HG02623 (cell line): Measurements from ENCODE around the gene UBE2E2.

Experiments
- ATAC-seq: cut with Tn5 transposase; IDR thresholded peaks from one replicate; pipeline ENCODE4 v1.9.1; 2021; ENCODE audit warnings: moderate library complexity; ENCODE audit not compliant: unreplicated experiment

The UBE2E2 gene

GRCh38 chr3:23435318-23435717, 232.2 kb downstream of the UBE2E2 start:
- ATAC-seq = no peak

- no peak for ATAC-seq
Measured at GRCh38 chr3:23435904-23436303, 232.8 kb downstream of the UBE2E2 start.

- ATAC-seq = no peak
Measured at GRCh38 chr3:23437484-23438145, 234.5 kb downstream of the UBE2E2 start.

GRCh38 chr3:23438657-23439056, 235.5 kb downstream of the UBE2E2 start:
- peak; percentile 40 for ATAC-seq

GRCh38 chr3:23439080-23439479, 236.0 kb downstream of the UBE2E2 start:
- ATAC-seq = no peak

- no peak for ATAC-seq
Measured at GRCh38 chr3:23440416-23441294, 237.5 kb downstream of the UBE2E2 start.

- ATAC-seq = peak; percentile 57
Measured at GRCh38 chr3:23442598-23443383, 239.7 kb downstream of the UBE2E2 start.

- ATAC-seq = no peak
Measured at GRCh38 chr3:23444386-23444785, 241.3 kb downstream of the UBE2E2 start.

- no peak for ATAC-seq
Measured at GRCh38 chr3:23446301-23446700, 243.2 kb downstream of the UBE2E2 start.

GRCh38 chr3:23448998-23449537, 245.9 kb downstream of the UBE2E2 start:
- ATAC-seq = no peak

GRCh38 chr3:23450051-23450450, 246.9 kb downstream of the UBE2E2 start:
- ATAC-seq = no peak

- ATAC-seq = no peak
Measured at GRCh38 chr3:23450806-23451205, 247.7 kb downstream of the UBE2E2 start.

- ATAC-seq = no peak
Measured at GRCh38 chr3:23452408-23452807, 249.3 kb downstream of the UBE2E2 start.

- ATAC-seq = no peak
Measured at GRCh38 chr3:23455084-23455483, 252.0 kb downstream of the UBE2E2 start.

- no peak for ATAC-seq
Measured at GRCh38 chr3:23455775-23456174, 252.6 kb downstream of the UBE2E2 start.

GRCh38 chr3:23457697-23458096, 254.6 kb downstream of the UBE2E2 start:
- ATAC-seq = no peak

GRCh38 chr3:23459465-23459864, 256.3 kb downstream of the UBE2E2 start:
- no peak for ATAC-seq

GRCh38 chr3:23459889-23460546, 256.9 kb downstream of the UBE2E2 start:
- ATAC-seq = no peak

GRCh38 chr3:23461069-23461468, 257.9 kb downstream of the UBE2E2 start:
- ATAC-seq = no peak

GRCh38 chr3:23463791-23464190, 260.7 kb downstream of the UBE2E2 start:
- ATAC-seq = no peak

- no peak for ATAC-seq
Measured at GRCh38 chr3:23465569-23465968, 262.4 kb downstream of the UBE2E2 start.
